ENCODE results near the gene RAB28.
A peak's percentile ranks its signal among the peaks of the same experiment; 100 is the strongest.

The RAB28 gene

GRCh38 chr4:13484122-13484748 lies at the start of gene RAB28:
Gene RAB28, minus strand, starts transcription at chr4:13484340.
- DNase-seq: peak; percentile 67

- DNase-seq: no peak
Observed at GRCh38 chr4:13531625-13531998, 47.5 kb upstream of the RAB28 start.

- no peak for DNase-seq
Observed at GRCh38 chr4:13530823-13531624, 46.9 kb upstream of the RAB28 start.

GRCh38 chr4:13529128-13529919 lies 45.2 kb upstream of the RAB28 start:
- peak; percentile 12 for DNase-seq

GRCh38 chr4:13528821-13529127 lies 44.6 kb upstream of the RAB28 start:
- DNase-seq: peak; percentile 13

- DNase-seq: peak; percentile 10
Observed at GRCh38 chr4:13527981-13528820, 44.1 kb upstream of the RAB28 start.

GRCh38 chr4:13527192-13527980 lies 43.2 kb upstream of the RAB28 start:
- DNase-seq: no peak

- DNase-seq: no peak
Observed at GRCh38 chr4:13526658-13527057, 42.5 kb upstream of the RAB28 start.

GRCh38 chr4:13525606-13526281 lies 41.6 kb upstream of the RAB28 start:
- peak; percentile 4 for DNase-seq

- DNase-seq: peak; percentile 8
Observed at GRCh38 chr4:13524504-13525243, 40.5 kb upstream of the RAB28 start.

- peak; percentile 10 for DNase-seq
Observed at GRCh38 chr4:13523591-13524503, 39.7 kb upstream of the RAB28 start.

GRCh38 chr4:13523105-13523477 lies 39.0 kb upstream of the RAB28 start:
- no peak for DNase-seq

GRCh38 chr4:13522282-13523104 lies 38.4 kb upstream of the RAB28 start:
- DNase-seq: peak; percentile 9

GRCh38 chr4:13521047-13521446 lies 36.9 kb upstream of the RAB28 start:
- no peak for DNase-seq

- DNase-seq: no peak
Observed at GRCh38 chr4:13516315-13516860, 32.2 kb upstream of the RAB28 start.

- DNase-seq: no peak
Observed at GRCh38 chr4:13515268-13515667, 31.1 kb upstream of the RAB28 start.

GRCh38 chr4:13514722-13515121 lies 30.6 kb upstream of the RAB28 start:
- DNase-seq: no peak

- DNase-seq: no peak
Observed at GRCh38 chr4:13511101-13511500, 27.0 kb upstream of the RAB28 start.

All from 8988T (cell line).